HG03135 (cell line): ENCODE results near the gene CACNB1.

Source experiments
- ATAC-seq: cut with Tn5 transposase; IDR thresholded peaks from one replicate; pipeline ENCODE4 v1.9.1; 2021; ENCODE audit warnings: mild to moderate bottlenecking, moderate library complexity; ENCODE audit not compliant: unreplicated experiment

The CACNB1 gene

DNA sequence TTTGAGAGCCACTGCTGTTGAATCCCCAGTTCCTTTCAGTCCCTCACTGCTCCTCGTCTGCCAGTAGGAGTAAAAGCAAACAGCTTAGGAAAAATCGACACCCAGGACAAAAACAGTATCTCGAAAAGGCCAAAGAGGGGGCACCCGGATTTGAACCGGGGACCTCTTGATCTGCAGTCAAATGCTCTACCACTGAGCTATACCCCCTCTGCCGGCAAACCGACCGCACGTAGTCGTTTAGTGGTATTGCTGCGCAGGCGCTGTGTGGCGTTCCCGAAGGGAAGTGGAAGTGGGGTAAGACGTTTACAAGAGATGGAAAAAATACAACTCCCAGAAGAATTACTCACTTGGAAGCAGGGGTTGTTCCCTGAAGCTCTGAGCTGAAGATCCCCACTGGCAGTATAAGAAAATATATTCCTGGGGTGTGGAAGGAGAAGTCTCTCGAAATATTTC, 43.8 kb downstream of the CACNB1 start:
- peak; percentile 48 for ATAC-seq

DNA sequence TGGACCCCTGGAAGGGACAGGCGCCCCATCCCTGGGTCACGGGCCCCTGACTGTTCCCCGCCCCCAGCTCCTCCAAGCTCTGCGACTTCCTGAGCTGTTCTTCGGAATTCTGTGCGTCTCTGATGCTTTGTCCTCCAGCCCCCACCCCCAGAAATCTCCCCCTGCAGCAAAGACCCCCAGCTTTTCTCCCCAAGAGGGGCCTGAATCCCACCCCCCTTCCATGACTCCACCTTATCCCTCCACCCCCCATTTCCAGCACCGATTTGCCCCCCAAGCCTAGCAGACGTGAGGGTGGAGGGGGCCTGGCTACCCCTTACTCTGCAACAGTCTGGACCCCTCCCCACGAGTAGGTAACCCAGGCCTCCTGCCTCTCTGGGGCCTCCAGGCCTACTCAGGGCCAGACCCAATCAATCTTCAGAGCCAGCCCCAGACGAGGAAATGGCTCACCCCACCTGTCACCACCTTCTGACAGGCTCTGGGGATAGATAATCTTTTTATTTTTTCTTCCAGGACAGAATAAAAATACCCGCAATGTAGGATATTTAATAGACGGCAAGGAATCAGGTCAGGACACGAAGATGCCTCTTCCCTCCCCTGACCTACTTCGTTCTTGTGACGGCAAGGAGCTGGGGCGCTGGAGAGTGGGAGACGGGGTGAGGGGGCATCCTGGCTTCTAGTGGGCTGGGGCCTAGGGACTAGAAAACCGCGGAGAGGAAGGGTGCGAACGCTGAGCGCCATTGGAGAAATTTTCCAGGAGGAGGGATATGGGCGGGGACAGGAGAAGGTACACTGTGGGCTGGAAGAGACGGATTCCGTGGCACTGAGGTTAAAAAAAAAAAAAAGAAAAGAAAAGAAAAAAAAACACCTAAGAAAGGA, 45.3 kb downstream of the CACNB1 start:
- no peak for ATAC-seq

DNA sequence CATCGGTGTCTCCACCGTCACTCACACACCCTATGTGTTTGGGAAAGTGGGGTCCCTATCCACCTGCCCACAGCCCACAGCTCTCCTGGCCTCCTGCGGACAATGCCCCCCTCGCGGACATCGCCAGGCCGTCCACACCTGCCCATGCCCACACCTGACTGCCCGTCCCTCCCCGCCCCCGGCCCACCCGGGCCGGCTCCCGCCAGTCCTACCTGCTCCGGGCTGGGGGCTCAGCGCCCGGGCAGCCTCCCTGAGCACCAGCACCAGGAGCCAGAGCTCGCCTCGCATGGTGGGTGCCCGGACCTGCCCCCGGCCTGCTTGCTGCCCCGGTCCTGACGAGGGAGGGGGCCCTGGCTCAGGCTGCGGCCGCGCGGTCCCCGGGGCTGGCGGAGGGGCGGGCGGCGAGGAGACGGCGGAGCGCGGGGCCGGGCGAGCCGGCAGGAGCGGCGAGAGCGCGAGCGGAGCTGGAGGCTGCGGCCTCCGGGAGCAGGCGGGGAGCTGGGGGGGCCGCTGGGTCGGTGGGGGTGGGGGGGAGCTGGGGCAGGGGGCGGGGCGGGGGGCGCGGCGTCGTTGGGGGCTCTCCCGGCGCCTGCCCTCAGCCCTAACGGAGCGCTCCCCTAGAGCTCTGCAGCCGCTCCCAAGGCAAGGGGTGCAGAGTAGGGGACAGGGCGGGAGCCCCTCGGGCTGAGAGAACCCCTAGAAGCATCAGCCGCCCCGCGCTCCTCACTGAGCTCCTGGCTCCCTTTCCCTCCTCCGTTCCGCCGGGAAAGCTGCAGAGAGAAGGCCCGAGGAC, 46.1 kb downstream of the CACNB1 start, which contains the start of gene PLXDC1:
Gene PLXDC1, minus strand, starts transcription at position 488 of the 793 bp plus-strand sequence. Its CDS starts 200 bp downstream, at position 288.
- ATAC-seq: no peak

DNA sequence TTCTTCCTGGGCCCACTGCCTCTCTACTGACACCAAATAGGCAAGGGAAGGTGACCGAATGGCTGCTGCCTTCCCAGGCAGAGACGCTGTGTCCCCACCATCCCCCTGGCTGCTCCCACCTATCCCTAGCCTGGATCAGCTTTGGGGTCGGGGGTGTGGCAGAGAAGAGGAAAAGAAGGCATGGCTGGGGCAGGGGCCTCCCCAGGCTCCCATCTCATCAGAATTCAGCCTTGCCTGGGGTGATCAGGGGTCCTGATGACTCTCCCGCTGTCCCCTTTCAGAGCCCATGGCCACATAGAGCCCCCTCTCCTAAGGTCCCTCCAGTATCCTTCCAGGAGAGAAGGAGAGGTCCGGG, 46.7 kb downstream of the CACNB1 start:
- no peak for ATAC-seq

DNA sequence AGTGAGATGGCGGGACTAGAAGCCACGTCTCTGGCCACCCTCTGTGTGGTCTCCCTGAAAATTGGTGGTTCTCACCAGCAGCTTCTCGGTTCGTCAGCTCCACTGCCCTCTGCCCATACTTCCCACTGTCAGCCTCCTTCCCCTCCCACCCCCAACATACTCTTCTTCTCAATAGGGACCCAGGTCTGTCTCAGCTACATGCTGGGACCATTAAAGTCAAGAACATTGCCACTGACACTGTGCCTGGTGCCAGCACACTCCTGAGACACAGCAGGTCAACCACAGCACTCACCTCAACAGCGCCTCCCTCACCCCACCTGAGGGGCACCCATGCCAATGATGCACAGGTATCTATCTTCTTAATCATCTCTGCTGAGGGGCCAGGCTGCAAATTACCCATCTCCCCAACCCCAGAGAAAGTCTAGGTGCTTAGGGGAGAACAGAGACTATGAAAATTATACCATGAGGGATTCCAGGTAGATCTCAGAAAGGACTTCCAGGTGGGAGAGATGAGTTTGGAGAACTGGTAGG, 47.3 kb downstream of the CACNB1 start:
- no peak for ATAC-seq

DNA sequence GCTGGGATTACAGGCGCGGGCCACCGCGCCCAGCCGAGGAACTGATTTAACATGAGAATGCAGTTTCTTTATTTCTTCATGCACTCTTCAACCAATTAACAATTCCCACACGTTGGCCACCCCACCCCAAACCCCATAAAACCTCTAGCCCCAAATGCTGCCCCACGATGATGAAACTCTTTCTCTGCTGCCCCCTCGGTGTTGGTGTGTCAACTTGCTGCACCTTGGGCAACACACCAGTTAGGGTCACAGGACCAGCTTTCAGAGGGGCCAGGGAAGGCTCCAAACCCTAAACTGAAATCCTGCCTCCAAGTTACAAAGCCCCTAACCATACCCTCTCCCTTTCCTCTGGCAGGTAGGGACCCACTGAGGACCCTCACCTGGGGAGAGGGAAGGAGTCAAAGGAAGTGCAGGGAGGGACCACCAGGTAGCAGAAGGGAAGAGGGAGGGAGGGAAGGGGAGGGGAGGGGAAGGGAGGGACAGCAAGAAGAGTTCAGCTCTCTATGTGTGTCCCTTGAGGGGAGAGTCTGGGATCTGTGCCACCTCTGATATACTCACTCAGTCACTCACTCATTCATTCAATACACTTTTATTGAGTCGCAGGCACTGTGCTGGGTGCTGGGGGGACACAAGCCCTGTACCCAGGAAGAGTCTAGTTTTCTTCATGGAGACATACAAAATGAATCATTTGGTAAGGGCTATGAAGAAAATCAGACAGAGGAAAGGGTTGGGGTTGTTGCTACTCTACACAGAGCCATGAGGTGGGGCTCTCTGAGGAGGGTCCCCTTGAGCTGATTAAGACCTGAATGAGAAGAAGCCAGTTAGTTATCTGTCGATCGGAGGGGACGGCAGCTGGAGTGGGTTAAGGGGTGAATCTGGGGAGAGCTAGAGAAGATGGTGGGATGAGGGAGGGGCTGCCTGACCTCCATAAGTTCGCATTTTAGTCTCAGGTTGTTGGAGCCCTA, 50.0 kb downstream of the CACNB1 start:
- ATAC-seq: no peak

DNA sequence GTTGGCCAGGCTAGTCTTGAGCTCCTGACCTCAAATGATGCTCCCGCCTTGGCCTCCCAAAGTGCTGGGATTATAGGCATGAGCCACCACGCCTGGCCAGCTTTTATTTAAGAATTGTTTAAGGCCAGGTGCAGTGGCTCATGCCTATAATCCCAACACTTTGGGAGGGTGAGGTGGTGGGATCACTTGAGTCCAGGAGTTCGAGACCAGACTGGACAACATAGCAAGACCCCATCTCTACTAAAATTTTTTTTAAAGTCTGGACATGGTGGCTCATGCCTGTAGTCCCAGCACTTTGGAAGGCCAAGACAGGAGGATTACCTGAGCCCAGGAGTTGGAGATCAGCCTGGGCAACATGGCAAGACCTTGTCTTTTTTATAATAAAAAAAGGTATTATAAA, 51.2 kb downstream of the CACNB1 start:
- no peak for ATAC-seq

DNA sequence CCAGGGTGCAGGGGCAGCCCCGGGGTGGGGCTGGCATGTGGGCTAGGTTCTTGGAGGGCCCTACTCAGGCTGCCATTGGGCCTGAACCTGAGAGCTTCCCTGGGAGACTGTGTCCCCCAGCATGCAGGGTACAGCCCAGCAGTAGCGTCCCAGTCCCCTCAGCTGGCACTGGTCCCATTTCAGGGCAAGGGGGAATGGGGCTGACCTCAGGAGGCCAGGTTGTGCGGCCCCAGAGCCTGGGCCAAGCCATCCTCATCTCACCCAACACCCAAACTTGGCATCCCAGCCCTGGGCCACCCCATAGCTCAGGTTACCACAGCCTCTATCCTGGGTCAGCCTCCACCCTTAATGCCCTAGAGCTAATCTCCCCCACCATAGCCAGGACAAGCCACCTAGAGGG, 52.3 kb downstream of the CACNB1 start:
- no peak for ATAC-seq

DNA sequence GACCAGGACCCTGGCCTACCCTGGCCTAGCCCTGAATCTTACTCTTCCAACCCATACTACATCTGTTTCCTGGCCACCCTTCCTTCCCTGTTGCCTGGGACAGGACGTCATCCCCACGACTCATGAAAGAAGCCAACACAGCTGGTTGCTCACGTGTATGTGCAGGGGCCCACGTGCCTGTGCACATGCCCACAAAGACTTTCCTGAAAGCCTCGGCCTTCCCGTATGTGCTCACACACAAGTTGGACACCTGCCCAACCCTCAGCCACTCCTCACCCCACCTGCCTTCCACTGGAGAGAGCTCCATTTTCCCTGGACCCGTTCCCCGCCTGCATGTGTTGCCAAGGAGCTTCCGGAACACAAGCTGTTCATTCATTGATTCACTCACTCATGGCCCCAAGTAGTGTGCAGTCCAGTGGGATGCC, 53.0 kb downstream of the CACNB1 start:
- no peak for ATAC-seq

DNA sequence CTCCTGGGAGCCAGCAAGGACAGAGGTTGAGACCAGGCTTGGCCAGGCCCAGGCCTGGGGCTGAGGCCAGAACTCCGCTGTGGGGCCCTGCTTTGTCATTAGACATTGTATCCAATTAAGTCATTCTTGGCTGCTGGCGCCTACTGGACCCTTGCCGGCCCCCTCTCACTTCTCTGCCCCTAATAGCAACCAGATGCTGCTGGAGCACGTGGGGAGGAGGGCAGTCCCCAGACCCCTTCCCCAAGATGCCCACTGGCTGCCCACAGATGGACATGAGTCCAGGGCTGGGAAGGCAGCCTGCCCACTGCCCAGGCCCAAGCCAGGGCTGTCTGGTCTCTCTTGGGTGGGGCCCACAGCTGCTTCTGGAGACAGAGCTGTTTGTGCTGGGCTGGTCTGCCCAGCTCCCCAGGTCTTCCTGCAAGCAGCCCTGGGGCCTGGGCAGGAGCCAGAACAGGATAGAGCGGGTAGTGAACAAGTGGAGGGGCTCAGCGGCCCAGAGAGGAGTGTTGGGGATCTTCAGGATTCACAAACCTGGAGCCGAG, 53.8 kb downstream of the CACNB1 start:
- no peak for ATAC-seq

DNA sequence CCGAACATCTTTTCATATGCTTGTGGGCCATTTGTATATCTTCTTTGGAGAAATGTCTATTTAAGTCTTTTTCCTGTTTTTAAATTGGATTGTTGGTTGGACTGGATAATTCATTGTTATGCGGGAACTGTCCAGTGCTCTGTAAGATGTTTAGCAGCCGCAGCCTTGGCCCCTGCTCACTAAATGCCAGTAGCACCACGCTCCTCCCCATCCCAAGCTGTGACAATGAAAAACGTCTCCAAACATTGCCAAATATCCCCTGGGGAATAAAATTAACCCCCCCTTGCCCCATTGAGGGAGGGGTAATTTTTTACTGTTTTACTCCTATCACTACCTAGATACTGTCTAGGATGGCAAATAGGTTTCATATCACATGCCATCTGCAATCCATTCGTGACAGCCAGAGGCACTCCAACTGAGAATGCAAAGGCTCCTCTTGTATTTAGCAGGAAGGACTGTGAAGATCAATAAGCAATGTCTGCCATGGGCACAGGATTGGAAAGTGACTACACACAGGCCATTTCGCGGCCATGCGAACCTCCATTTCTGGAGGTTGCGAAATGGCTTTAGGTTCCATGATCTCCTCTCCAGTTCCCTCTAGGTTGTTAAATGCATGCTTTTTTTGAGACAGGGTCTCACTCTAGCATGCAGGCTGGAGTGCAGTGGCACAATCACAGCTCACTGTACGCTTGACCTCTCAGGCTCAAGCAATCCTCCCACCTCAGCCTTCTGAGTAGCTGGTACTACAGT, 55.4 kb downstream of the CACNB1 start:
- ATAC-seq: no peak

DNA sequence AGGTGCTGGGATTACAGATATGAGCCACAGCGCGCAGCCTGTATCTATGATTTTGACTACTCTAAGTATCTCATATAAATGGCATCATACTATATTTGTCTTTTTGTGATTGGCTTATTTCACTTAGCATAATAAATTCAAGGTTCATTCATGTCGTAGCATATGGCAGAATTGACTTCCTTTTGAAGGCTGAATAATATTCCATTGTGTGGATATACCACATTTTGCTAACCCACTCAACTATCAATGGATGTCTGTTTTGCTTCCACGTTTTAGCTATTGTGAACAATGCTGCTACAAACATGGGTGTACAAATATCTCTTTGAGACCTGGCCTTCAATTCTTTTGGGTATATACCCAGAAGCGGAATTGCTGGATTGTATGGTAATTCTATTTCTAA, 56.2 kb downstream of the CACNB1 start:
- ATAC-seq: no peak

DNA sequence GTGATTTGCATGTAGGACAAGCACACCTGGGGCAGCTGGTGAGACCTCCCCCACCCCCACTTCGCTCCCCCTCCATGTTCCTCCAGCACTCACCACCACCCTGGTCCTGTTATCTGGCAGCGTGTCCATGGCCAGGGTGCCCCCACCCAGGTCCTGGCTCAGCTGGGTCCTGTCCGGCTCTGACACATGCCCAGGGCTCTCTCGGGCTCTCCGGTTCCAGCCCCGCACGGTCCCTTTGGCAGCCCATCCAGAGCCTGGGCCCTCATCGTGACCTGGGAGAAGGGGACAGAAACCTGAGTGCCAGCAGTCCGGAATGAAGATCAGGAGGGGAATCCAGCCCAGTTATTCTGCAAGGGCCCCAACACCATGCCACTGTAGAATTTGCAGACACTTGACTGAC, 57.9 kb downstream of the CACNB1 start:
- ATAC-seq: no peak

DNA sequence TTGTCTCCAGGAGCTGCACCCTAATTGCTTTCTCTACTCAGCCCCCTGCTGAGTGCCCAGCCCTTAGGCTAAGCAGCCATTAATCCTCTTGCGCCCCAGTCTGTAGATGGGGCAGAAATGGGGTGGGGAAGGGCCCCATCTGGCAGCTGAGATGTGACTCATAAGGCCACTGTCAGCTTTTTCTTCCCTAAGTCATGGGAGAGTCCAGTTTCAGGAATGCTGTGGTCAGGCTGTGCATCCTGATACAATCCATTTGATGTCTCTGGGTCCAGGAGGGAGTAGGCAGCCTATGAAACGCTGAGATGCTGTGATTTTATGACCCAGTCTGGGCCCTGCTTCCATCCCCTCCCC, 58.3 kb downstream of the CACNB1 start:
- no peak for ATAC-seq

DNA sequence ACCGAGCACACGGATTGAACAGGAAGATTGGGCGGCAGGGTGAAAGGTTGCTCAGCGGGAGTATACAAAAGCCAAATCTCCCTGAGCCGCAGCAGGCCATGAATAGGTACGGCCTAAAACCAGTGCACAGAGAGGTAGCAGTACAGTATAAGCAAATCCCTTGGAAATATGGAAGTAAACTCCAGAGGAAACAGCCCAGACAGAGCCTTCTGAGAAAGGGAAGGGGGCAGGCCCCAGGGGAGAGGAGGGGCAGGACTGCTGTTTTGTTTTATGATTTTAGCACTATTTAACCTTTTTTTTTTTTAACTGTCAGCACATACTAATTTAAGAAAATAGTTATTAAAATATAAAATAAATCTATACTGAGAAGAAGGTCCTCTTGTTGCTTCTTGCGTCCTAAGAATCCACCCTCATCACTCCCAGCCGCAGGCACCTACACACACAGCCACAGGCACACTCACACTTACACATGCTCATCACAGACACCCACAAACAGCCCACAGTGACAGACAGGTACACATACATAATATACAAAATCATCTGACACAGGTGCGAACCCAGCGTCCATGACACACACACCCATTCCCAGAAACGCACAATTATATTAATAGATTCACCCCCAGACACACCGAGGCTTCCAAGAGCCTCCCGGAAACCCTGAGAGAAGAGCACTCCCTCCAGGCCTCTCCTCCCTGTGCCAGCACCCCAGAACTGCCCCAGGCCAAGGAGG, 58.9 kb downstream of the CACNB1 start:
- ATAC-seq: no peak

DNA sequence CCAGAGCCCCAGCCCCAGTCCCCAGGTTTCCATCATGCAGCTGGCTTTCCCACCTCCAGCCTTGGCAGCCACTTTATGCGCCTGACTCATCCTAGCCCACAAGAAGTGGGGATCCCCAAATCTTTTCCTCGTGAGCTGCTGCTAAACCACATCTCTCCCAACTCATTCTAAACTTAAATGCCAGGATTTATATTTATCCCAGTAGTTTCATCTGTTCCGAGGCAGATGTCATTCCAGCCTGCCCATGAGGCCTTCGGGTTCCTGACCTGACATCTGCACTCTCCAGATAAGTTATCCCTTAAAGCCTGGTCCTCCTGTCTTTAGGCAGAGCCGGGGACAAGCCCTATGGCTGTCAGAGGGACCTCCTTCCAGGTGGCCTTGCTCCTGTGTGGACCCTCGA, 62.6 kb downstream of the CACNB1 start:
- no peak for ATAC-seq

DNA sequence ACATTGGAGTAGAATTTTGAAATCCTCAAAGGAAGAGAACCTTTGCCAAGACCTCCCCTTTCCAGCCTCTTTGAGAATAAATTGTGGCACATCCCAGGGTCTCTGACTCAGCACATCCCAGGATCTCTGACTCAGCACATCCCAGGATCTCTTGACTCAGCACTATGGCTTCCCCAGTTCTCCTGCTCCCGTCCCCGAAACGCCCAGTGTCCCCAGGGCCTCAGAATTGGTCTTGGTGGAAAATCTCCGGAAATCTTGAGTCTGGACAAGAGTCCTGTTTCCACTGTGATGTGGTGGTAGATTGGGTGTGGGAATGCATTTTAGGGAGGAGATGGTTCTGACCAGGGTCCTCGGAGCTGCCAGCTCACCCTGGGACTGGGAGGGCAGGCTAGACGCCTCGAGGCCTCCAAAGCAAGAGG, 65.3 kb downstream of the CACNB1 start:
- ATAC-seq: no peak

DNA sequence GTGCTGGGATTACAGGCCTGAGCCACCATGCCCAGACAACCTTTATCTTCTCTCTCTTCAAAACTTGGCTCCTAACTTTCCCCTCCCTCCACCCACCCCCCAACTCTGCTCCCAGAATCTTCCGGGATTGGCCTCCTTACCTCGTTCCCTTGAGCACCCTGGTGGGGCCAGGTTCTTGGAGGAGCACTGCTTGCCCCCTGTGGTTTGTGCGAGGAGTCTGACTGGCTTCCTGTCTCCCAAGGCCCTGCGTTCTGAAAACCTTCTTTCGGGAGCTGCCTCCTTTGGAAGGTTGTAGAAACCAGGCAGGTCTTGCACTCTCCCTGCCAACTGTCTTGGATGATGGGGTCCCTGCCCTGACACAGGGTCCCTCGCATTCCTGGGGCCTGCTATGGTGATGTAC, 65.9 kb downstream of the CACNB1 start:
- no peak for ATAC-seq

DNA sequence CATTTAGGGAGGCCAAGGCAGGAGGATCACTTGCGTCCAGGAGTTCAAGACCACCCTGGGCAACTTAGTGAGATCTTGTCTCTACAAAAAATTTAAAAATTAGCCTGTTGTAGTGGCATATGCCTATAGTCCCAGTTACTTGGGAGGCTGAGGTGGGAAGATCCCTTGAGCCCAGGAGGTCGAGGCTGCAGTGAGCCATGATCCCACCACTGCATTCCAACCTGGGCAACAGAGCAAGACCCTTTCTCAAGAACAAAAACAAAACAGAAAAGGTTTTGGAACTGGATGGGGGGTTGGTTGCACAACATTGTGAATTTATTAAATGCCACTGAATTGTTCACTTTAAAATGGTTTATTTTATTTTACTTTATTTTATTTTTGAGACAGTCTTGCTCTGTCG, 67.3 kb downstream of the CACNB1 start:
- no peak for ATAC-seq
